Endothelial cell of umbilical vein (primary cell): ENCODE results near the gene VPREB3. TPM values are rescaled to one million over a fixed set of nuclear protein-coding genes. Genes with fewer than 3 reads are reported as not detected.

Experiments
- BruUV-seq: library from RNA; stranded (reverse); fragments of 400-500 nt; replicated peaks from 2 replicates; lab custom pipeline; 2021; lab: Mats Ljungman, UMichigan
- CTCF ChIA-PET: fragments of 300-600, 350-600 bp; sonication (Branson Sonifier 250); formaldehyde crosslinking; loops from one replicate; lab custom pipeline; 2021; ENCODE audit warnings: antibody characterized with exemption, inconsistent platforms; lab: Charles Lee
- POLR2A ChIA-PET: fragments of 300-600, 350-600 bp; sonication (Branson Sonifier 250); formaldehyde crosslinking; loops from one replicate; lab custom pipeline; 2021; ENCODE audit warnings: antibody characterized with exemption, inconsistent platforms; lab: Charles Lee
- DNase-seq: peaks from one replicate; pipeline ENCODE4 v3.0.0-alpha.2; 2011; ENCODE audit warnings: low read depth, low spot score
- FAIRE-seq: peaks from 2 replicates; lab custom pipeline; 2011; peaks lifted over from hg19 to GRCh38; lab: Jason Lieb, UNC
- H2AFZ ChIP-seq: 2 replicates; pipeline ENCODE4 v1.6.0; 2012; ENCODE audit warnings: low read depth, low read length, control low read depth, inconsistent platforms
- H3K27ac ChIP-seq: 2 replicates; pipeline ENCODE4 v1.5.1; 2011; ENCODE audit warnings: low read depth, mild to moderate bottlenecking, control low read depth, low read length, moderate library complexity; ENCODE audit not compliant: insufficient read depth
- H3K27me3 ChIP-seq, 2 experiments: 2 replicates each; pipeline versions ENCODE4 v1.6.0 to v1.6.1; 2011; ENCODE audit warnings: low read length in 2 of 2, mixed read lengths in 1 of 2; ENCODE audit not compliant: control insufficient read depth in 2 of 2, insufficient read depth in 2 of 2
- H3K36me3 ChIP-seq, 2 experiments: 2 replicates in 1 of 2; 3 replicates in 1 of 2; pipeline ENCODE4 v1.5.1; 2011; ENCODE audit warnings: low read length in 2 of 2, mild to moderate bottlenecking in 1 of 2, moderate library complexity in 1 of 2; ENCODE audit not compliant: control insufficient read depth in 2 of 2, insufficient read depth in 2 of 2; ENCODE audit errors: extremely low read depth in 1 of 2
- H3K4me1 ChIP-seq: 3 replicates; pipeline ENCODE4 v1.5.1; 2011; ENCODE audit warnings: mild to moderate bottlenecking, low read length; ENCODE audit not compliant: control insufficient read depth, insufficient read depth; ENCODE audit errors: extremely low read depth
- H3K4me2 ChIP-seq: 2 replicates; pipeline ENCODE4 v1.6.1; 2011; ENCODE audit warnings: low read length, control low read depth, mixed read lengths; ENCODE audit not compliant: insufficient read depth
- H3K4me3 ChIP-seq, 3 experiments: fragments of 200-600 bp in 1 of 3; sonication (generic), shearing (Covaris generic) in 1 of 3; replicated peaks in 1 of 3; 2 replicates each; pipeline ENCODE4 v1.5.1; 2011 to 2016; ENCODE audit warnings: control low read depth in 3 of 3, low read length in 3 of 3, mild to moderate bottlenecking in 2 of 3, inconsistent platforms in 1 of 3, low read depth in 1 of 3, moderate library complexity in 1 of 3; ENCODE audit not compliant: insufficient read depth in 1 of 3
- H3K79me2 ChIP-seq: 2 replicates; pipeline ENCODE4 v1.6.0; 2012; ENCODE audit warnings: low read length, inconsistent platforms; ENCODE audit not compliant: control insufficient read depth, insufficient read depth
- H3K9ac ChIP-seq: replicated peaks from 2 replicates; pipeline ENCODE3; 2011; ENCODE audit warnings: low read length, control low read depth; ENCODE audit not compliant: insufficient read depth; ENCODE audit errors: extremely low read depth
- H3K9me1 ChIP-seq: replicated peaks from 3 replicates; pipeline ENCODE4 v1.6.0; 2011; ENCODE audit warnings: mild to moderate bottlenecking, low read length; ENCODE audit not compliant: control insufficient read depth, insufficient read depth; ENCODE audit errors: extremely low read depth
- H3K9me3 ChIP-seq: replicated peaks from 2 replicates; pipeline ENCODE4 v1.5.1; 2012; ENCODE audit warnings: low read length, inconsistent platforms; ENCODE audit not compliant: control insufficient read depth, insufficient read depth
- H4K20me1 ChIP-seq: replicated peaks from 2 replicates; pipeline ENCODE3; 2011; ENCODE audit warnings: mild to moderate bottlenecking, low read length; ENCODE audit not compliant: control insufficient read depth, insufficient read depth; ENCODE audit errors: extremely low read depth
- CTCF ChIP-seq, 2 donors: IDR thresholded peaks; 1 replicate in 1 of 2; 2 replicates in 1 of 2; pipeline ENCODE4 v1.5.1; 2011; ENCODE audit warnings: low read length in 2 of 2, mild to moderate bottlenecking in 2 of 2, moderate library complexity in 2 of 2, control low read depth in 1 of 2, inconsistent platforms in 1 of 2, low read depth in 1 of 2; ENCODE audit not compliant: insufficient read depth in 1 of 2; ENCODE audit errors: extremely low read depth in 1 of 2
- EZH2 ChIP-seq: IDR thresholded peaks from 2 replicates; pipeline ENCODE4 v1.6.1; 2012; ENCODE audit warnings: borderline replicate concordance, low read depth, mild to moderate bottlenecking, moderate library complexity, low read length, inconsistent platforms; ENCODE audit not compliant: severe bottlenecking
- FOS ChIP-seq: IDR thresholded peaks from 2 replicates; pipeline ENCODE4 v1.6.1; 2011; ENCODE audit warnings: mild to moderate bottlenecking, low read length, moderate library complexity, borderline replicate concordance; ENCODE audit not compliant: insufficient read depth
- GATA2 ChIP-seq: IDR thresholded peaks from 2 replicates; pipeline ENCODE4 v1.7.0; 2011; ENCODE audit warnings: low read depth, mild to moderate bottlenecking, moderate library complexity, mixed read lengths, low read length; ENCODE audit not compliant: insufficient read length, insufficient read depth
- JUN ChIP-seq: IDR thresholded peaks from 2 replicates; pipeline ENCODE4 v1.6.1; 2011; ENCODE audit warnings: borderline replicate concordance, low read depth; ENCODE audit not compliant: insufficient read length, insufficient read depth
- MAX ChIP-seq: IDR thresholded peaks from 2 replicates; pipeline ENCODE4 v1.6.1; 2011; ENCODE audit not compliant: insufficient read depth, insufficient read length
- MYC ChIP-seq: IDR thresholded peaks from one replicate; pipeline ENCODE4 v1.6.1; 2011; ENCODE audit warnings: mild to moderate bottlenecking, low read depth, low read length
- POLR2A ChIP-seq: IDR thresholded peaks from 2 replicates; pipeline ENCODE4 v1.6.1; 2012; ENCODE audit warnings: low read depth, mild to moderate bottlenecking, control low read depth, low read length
- POLR2AphosphoS5 ChIP-seq: IDR thresholded peaks from 2 replicates; pipeline ENCODE4 v1.6.1; 2012; ENCODE audit warnings: low read depth, mild to moderate bottlenecking, control low read depth, low read length, moderate library complexity; ENCODE audit not compliant: insufficient read depth
- dilution Hi-C: fragments of 300-500 bp; cut with MboI; formaldehyde crosslinking; loops from one replicate; pipeline ENCODE4 v1.15.0; 2019; ENCODE audit warnings: low sequenced_read_pairs; ENCODE audit not compliant: extremely low pct_ligation_motif_present
- intact Hi-C: fragments of 100-400 bp; cut with micrococcal nuclease; formaldehyde crosslinking; loops from one replicate; pipeline ENCODE4 v1.10.0; 2022
- polyA plus RNA-seq, 4 experiments: library from polyadenylated mRNA; depleted of rRNA in 3 of 4; stranded (reverse) in 3 of 4; unstranded in 1 of 4; fragments of >200 nt; gene quantifications; 2 replicates each; pipeline versions ENCODE4 v1.2.1 to v1.2.3, GENCODE V29; 2011 to 2012; ENCODE audit warnings: missing spikeins in 1 of 4
- total RNA-seq: library from RNA; stranded (reverse); gene quantifications from 2 replicates; pipeline ENCODE4 v1.2.3, GENCODE V29; 2021

Gene VPREB3
- total and polyA plus RNA-seq, 2 donors (not counting 3 experiments of a cell fraction or from before 2014, with no cell fraction given), result not detected

- H2AFZ ChIP-seq, result no peak overlapping the region
- dilution Hi-C loops (no loop called here), intact Hi-C loops (loop anchor here (5.0 kb wide), 1 partner anchor 131 kb away; no protein-coding TSS in a partner anchor)
- peak overlapping the region in 1 of 3 experiments; percentile 74 for H3K4me3 ChIP-seq
- TF ChIP-seq EZH2, result no peak
- TF ChIP-seq JUN, result no peak
- no peak for TF ChIP-seq POLR2AphosphoS5
- TF ChIP-seq MAX, result no peak
- no peak for TF ChIP-seq POLR2A
- TF ChIP-seq GATA2, result no peak
- no peak for TF ChIP-seq MYC
- TF ChIP-seq FOS, result no peak
- no peak for TF ChIP-seq CTCF (IDR thresholded peaks at IDR 0.05; ENCODE audit: extremely low read depth in 1 of 2, insufficient read depth in 1 of 2, low read depth in 1 of 2, low read length in 2 of 2)
- H3K36me3 ChIP-seq, result peaks cover 2 to 14% of the 10 kb centered on the region in 2 experiments
- peaks cover 14% of the 10 kb centered on the region for H3K79me2 ChIP-seq
- no peaks in the 10 kb centered on the region for H3K27me3 ChIP-seq
- H3K27ac ChIP-seq, result no peak overlapping the region
- no TSS peak for BruUV-seq
- H3K4me1 ChIP-seq, result no peaks in the 10 kb centered on the region
- H3K9me3 ChIP-seq, result no peaks in the 10 kb centered on the region
- H3K9me1 ChIP-seq, result no peaks in the 10 kb centered on the region
- ChIA-PET POLR2A (no interaction called here), CTCF (interaction anchor here (1.1 kb wide), 1 partner anchor 134 kb away, joined by 5 read pairs; no protein-coding TSS in a partner anchor)
- H3K9ac ChIP-seq, result no peak overlapping the region
- no peak for DNase-seq
- peak overlapping the region; percentile 85 for H3K4me2 ChIP-seq
- no peak for FAIRE-seq
- no peaks in the 10 kb centered on the region for H4K20me1 ChIP-seq
Observed at GRCh38 chr22:23715806-23716375, 38.3 kb downstream of the VPREB3 start.
